GM21360 (cell line): ENCODE results near the gene ERBB4.
"Not testable (repeated sequence)": the region's sequence is repeated elsewhere in the genome, so short reads cannot be mapped to it uniquely, and the experiment has no call there.

Experiments used
- ATAC-seq: cut with Tn5 transposase; IDR thresholded peaks from one replicate; pipeline ENCODE4 v1.9.1; 2021; ENCODE audit warnings: mild to moderate bottlenecking, moderate library complexity; ENCODE audit not compliant: unreplicated experiment

The ERBB4 gene

DNA sequence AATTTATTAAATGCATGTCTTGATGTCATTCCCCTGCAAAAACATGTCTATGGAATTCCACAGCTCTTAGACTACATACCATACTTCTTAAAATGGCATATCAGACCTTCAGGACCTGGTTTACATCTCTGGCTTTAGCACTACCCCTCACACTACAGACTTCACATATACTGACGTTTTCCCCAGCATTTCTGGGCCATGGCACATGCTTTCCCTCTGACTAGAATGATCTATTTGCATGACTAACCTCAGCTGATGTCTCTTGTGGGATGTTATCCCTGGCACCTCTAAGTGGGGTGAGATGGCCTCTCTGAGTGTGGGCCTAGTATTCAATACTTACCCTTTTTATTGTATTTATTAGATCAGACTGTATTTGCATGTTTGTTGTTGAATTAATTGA is 381.6 kb downstream of the ERBB4 start:
- ATAC-seq, result no peak

DNA sequence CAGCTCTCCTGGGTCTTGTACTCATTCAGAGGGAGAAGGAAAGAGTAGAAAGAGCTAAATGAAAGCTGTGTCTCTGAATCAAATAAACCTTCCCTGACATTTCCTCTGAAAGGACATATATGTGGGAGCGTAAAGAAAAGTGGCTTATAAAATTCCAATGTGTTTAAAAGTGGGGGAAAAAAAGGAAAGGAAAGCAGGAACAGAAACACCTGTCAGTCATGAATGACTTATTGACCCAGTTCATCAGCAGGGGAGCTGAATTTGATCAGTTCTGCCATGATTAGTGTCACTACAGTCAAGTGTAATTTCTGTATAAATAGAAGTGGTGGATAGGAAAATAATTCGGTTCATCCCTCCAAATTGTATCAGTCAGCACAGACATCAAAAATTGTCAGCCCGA is 382.5 kb downstream of the ERBB4 start:
- no peak for ATAC-seq

DNA sequence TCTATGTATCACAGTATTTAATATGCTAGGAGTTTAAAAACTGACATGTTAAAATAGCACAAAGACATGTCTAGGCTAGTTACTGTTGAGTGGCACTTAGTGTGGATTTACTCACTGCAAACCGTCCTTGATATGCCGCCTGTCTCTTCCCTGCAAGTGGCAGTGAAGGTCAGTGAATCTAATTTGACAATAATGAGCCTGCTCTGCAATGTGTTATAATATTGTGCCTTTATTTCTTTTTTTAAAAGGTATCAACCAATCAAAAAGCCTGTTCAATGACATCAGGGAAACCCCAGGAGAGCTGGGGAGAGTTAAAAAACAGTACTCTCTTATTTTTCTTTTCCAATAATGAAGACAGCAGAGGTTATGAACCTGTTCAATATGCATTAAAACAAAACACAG is 384.1 kb downstream of the ERBB4 start:
- no peak for ATAC-seq

DNA sequence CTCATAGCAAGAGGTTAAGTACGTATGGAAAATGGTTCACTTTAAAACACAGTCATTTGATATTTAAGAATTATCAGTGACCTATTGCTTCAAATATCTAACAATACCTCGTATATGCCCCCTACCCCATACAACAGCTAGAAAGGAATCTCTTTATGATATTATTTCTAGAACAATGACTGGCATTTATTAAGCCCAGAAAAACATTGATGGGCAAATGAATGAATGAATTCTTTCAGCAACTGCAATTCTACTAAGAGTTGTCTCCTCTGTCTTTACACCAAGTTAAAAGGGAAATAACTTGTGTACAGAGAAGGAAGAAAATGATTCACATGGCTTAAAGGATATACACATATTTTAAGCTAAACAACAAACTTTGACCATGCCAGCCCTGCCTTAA is 384.7 kb downstream of the ERBB4 start:
- no peak for ATAC-seq

DNA sequence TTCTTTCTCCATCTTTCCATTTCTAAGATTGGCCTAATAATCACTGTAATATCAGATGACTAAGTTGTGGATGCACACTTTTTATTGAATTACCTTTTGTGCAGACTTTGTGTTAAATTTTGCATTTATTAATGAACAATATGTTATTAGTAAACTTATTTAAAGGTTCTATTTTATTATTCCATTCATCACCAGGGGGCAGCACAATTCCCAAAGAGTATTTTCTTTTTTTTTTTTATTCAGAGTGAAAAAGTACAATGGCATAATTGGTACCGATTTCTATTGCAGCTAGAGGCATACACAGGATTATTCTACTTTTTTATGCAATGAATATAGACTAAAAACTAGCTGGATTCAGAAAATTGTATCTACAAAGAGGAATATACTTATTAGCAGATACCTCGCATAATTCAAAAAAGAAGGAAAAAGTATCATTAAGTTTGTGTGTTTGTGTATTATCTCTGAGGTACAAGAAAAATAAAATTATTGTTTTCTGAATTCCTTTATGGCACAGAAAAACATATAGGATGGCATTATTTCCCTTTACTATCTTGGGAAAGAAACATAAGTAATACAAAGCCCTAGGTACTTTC is 390.6 kb downstream of the ERBB4 start:
- ATAC-seq, result no peak

DNA sequence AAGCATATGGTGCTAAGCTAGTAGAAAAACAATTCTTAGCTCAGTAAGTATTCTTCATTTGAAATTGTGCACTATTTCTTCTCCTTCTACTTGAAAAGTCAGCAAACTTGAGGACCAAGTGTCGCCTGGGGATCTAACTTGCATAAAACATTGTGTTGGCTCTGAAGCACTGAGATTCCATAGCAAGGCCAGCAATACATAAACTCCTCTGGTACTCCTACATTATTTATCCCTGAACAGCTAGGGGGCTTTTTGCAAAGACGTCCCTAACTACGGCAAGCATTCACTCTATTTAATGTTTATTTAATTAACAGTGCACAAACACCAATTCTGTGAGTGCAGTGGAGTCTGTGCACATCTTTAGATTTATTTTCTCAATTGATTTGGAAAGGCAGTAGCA is 392.2 kb downstream of the ERBB4 start:
- no peak for ATAC-seq

DNA sequence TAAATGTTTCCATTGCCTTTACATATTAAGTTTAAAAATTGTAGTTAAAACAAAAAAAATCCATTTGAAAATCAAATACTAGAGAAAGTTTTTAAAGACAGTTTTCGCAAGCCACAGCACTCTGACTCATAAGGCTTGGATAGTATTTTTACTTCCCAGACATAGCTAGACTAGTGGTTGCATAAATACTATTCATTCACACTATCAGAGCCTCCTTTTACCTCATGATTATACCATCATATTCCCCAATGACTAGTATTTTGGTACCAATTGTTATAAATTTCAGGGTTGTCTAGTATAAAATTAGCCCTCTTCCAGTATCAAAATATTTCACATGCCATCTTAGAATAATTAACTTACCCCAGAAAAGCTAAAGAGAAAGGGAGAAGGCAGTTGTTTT is 393.5 kb downstream of the ERBB4 start:
- ATAC-seq, result no peak

DNA sequence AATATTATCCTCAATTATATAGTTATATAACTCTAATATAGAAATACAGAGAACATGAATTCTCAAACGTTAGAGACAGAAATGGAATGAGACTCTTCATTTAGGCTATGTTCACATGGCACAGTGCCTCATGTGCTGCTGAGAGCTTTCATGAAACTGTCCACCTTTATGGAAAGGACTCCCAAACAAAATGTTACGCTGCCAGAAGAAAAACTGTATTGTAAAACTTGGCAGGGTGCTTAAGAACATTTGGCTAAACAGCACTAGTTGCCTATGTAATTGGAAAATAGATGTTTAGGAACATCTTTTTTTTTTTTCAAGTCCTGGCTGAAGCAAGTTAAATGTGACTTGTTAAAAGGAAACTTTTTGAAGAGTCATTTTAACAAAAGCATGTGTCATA is 396.0 kb downstream of the ERBB4 start:
- ATAC-seq, result no peak

DNA sequence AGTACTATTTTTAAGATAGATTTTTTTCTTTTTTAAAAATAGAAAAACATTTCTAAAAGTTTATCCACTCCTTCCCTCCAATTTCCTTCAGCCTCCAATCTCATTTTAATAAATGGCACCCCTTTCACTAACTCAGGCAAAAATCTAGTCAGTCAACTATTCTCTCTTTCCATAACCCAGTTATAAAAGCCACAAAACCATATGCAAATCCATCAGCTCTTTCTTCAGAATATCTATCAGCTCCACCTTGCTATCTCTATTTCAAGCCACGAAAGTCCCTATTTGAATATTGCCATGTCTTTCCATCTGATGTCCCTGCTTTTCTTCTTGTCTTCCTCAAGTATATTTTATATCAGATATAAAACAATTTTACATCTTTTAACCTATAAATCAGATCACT is 397.1 kb downstream of the ERBB4 start:
- ATAC-seq, result no peak

DNA sequence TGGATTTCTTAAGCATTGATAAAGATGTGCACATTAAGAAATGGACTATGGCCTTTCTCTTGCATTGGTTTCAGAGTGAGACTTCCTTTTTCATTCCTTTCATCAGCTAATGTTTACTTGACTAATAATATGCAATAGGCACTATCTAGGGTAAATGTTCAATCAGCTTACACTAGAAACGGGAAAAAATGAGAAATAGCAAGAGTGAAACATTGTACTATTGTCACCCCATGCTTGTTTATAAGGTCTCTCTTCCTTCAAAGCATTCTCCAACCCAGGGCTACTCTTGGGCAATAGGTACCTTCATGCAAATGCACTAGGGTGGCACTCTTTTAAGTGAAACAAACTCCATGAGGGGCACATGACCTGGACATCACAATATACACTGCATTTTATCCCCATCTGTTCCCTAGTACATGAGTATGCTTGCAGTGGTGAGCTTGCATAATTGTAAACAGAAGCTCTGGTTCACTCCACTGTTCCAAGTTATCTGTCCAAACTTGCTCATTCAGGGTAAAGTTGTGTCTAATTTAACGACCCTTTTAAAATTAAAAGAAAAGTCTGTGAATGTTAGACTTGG is 402.3 kb downstream of the ERBB4 start:
- no peak for ATAC-seq

DNA sequence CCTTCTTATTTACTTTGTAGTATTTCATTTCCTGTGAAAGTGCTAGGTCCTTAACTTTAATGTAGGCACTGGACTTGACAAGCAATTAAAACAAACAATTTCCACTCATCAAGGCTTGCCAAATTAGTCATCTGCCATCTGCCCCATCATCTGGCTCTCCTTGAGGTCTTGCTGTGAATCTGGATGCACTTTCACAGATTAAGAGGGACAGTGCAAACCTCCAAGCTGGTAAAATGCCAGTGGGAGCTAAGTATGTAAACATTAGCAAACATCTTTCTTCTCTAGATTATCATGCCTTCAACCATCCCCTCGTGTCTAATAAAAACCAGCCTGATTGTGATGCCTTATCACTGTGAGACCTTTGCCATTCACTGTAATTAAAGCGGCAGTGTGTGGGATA is 402.9 kb downstream of the ERBB4 start:
- ATAC-seq, result no peak

DNA sequence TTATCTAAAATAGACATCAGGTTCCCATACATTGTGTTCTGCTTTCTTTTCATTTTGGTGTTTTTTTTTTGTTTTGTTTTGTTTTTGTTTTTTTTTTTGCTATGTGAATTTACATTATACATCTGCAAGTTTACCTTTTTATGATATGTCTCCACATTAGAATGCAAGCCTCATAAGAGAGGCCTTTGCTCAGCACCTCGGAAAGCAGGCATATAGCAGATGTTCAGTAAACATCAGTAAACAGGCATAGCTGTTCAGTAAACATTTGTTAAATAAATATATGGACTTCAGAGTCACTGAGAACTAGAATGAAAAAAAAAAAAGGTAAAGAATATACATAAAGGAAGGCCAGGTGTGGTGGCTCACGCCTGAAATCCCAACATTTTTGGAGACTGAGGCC is 405.3 kb downstream of the ERBB4 start:
- ATAC-seq, result no peak

DNA sequence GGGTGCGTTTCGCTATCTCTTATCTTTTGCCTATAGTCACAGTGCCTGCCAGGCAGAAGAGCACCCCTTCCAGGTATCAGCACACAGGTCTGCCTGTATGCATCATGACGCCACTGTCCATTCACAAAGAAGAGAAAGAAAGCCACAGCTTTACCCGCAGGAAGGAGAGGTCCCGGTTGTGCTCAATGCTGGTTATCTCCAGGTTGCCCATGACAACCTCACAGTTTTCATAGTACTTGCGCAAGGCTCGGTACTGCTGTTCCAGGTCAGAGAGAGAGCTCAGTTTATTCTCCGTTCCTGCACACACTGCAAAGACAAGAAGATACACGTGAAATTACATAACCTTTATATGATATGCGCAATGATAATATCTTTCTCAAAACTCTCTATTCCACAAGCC is 414.0 kb downstream of the ERBB4 start:
- no peak for ATAC-seq

DNA sequence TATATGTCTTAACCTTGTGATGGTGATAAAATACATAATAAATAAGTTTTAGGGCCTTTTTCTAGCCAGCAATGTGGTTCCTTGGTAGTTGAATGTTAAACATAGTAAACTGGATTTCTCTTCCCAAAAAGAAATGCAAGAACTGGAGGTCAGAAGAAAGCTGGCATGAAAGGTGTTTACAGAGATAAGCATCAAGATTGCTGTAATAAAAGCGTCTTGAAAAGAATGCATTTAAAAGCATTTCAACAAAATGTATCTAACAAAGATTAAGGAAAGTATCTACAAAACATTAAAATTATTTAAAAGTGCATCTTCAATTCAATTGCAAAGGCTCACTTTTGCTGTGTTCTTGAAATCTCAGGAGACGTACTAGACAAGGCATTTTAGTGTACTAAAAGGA is 419.0 kb downstream of the ERBB4 start:
- no peak for ATAC-seq

DNA sequence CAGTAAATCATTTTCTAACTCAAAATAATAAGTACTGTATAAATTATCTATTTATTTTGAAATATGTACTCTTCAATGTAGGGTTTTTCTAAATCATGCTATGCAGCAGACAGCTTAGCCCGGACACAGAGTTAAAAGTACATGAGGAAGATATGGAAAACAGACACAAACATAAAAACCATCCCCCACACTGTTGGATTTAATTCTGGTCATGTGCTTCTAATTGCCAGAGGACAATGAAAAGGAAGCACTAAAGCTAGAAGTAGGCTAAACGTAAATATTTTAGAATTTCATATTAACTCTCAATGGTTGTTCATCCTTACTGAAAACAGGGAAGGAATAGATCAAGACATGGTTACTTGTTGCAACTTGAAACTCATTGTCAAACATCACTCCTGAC is 420.7 kb downstream of the ERBB4 start:
- ATAC-seq, result no peak

DNA sequence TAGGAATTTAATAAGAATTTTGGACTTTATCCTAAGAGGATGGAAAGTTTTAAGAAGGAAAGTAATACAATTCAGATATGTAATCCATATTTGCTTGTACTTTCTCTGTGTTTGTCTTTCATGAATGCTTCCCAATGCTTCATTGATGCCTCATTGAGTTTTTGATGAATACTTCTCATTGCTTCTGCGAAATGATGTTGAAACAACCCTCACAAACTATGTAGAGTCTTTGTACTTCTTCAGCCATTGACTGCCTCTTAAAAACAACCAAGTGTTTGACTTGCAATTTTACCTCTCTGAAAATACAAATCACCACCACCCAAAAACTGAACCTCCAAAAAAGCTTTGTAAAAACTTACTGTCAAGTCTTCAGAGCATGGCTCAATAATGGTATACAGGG is 424.1 kb downstream of the ERBB4 start:
- ATAC-seq, result no peak

DNA sequence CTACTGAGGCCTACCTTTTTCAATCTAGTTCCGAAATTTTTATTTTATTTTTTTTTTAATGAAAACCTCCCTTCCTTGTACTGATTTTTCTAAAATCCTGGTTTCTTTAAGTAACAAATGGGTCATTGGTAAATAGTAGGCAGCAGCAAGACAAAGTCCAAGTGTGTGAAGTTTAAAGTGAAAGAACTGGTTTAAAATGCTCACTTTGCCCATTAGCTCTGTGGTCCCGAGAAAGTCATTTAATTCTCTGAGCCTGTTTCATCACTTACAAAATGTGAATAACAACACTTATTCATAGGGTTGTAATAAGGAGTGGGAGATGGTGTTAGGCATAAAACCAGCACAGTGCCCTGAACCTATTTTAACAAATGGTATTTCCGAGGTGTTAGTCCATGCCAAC is 426.2 kb downstream of the ERBB4 start:
- no peak for ATAC-seq

DNA sequence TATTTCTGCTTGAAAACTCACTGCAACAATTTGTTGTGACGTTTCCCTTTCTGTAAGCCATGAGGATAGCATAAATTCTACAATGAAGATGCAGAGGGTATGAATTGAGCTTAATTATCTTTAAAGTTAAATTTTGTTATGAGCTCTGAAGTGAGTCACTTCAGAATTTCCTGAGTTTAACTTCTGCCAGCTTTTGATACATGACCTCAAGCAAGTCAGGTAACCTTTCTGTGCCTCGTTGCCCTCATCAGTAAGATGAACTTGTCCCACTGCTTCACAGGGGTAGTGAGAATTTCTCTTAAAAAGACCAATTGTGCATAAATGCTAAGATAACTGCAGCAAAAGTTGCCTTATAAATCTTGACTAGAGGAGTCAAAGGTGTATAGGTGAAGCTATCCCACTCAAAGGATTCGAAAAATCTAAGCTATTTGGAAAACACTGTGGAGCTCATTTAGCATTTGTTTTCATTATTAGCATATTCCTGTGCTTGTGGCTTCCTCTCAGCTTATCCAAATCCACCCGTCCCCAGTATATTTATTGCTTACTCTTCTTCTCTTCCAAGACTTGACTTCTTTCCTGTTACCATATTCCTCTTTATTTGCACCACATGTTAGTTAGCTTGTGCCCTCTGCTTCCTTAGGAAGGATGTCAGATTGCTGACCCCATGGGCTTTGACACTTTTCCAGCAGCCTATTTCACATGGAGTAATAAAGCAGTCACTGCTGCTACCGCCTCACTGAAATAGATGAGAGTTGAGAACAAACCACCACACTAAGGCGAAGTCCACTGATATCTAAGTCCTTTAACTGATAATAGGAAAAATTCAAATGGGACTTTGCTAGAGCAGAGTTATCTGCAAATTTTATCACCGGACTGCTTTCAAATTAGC is 428.6 kb downstream of the ERBB4 start:
- no peak for ATAC-seq

DNA sequence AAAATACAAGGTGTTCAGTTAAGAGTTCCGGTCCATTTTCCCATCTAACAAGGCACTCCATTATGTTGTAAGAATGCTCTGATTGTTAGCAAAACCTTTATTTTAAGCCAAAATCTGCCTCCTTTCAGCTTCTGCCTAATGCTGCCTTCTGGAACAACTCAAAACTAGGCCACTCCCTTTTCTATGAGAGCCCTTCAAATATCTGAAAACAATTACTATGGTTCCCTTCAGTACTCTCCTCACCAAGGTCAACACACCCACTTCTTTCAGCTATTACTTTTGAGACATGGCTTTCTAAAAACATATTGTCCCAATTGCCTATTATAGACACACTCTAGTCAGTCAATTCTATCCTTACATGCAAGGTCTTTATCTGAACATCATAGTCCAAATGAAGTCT is 429.4 kb downstream of the ERBB4 start:
- ATAC-seq, result no peak

DNA sequence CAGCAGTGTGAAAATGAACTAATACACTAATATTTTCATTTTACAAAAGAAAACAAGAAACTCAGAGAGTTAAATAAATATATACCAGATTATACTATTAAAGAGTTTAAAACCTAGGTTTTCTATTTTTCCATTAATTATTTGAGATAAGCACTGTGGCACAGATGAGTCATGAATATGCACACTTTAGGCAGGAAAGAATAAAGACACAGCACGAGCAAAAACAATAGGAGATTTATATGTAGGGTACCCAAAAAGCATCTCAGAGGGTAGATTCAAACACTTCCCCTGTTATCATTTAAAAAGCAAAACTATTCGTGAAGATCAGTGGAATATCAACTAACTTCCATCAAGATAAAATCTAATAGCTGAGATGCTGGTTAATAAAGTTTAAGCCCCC is 430.6 kb downstream of the ERBB4 start:
- no peak for ATAC-seq

DNA sequence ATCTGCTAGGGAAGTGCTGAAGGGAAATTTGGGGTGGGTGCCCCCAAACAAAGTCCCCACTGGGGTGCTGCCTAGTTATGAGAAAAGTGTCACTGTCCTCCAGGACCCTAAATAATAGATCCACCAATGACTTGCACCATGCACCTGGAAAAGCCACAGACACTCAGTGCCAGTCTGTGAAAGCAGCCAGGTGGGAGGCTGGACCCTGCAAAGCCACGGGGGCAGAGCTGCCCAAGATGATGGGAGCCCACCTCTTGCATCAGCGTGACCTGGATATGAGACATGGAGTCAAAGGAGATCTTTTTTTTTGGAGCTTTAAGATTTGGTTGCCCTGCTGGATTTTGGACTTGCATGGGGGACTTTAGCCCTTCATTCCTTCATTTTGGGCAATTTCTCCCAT is 431.6 kb downstream of the ERBB4 start:
- ATAC-seq, result no peak

DNA sequence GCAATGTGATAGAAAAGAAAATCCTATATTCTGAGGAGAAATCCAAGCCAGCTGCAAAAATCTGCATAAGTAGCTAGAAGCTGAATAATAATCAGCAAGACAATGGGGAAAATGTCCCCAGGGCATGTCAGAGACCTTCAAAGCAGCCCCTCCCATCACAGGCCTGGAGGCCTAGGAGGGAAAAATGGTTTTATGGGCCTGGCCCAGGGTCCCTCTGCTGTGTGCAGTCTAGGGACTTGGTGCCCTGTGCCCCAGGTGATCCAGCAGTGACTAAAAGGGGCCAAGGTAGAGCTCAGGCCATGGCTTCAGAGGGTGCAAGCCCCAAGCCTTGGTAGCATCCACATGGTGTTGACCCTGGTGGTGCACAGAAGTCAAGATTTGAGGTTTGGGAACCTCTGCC is 432.1 kb downstream of the ERBB4 start:
- ATAC-seq, result not testable (repeated sequence)
